ENCODE measurements around the gene NKAPL. TPM values are rescaled to one million over a fixed set of nuclear protein-coding genes. Genes with fewer than 3 reads are reported as not detected.
"Not testable (repeated sequence)": the region's sequence is repeated elsewhere in the genome, so short reads cannot be mapped to it uniquely, and the experiment has no call there.

Gene NKAPL
- total RNA-seq, 1 experiment from 2014 or later: not detected

GRCh38 chr6:28303570-28303969, 44.5 kb downstream of the NKAPL start:
- ATAC-seq (no peak), DNase-seq (no peak)
- Histone ChIP-seq H3F3A (ENCODE audit: low read length, unreplicated experiment) (no peaks in the 10 kb centered on the region), H3K4me2 (ENCODE audit: low read length) (no peak overlapping the region), H3K9ac (ENCODE audit: low read length) (no peak overlapping the region), H3K27me3 (ENCODE audit: low read length) (no peaks in the 10 kb centered on the region), H4K20me1 (ENCODE audit: low read length) (no peaks in the 10 kb centered on the region), H3K4me3 (ENCODE audit: low read length) (no peak overlapping the region), H3K9me3 (ENCODE audit: low read length) (no peaks in the 10 kb centered on the region), H3K36me3 (ENCODE audit: low read depth, low read length) (0 out of 2 replicates have a peak, but pooled peaks cover 8% of the 10 kb centered on the region), H3K9me2 (replicated peaks; ENCODE audit: low read length) (no peaks in the 10 kb centered on the region), H3K79me2 (ENCODE audit: low read length) (no peaks in the 10 kb centered on the region), H3K27ac (ENCODE audit: low read length) (no peak overlapping the region), H3K4me1 (ENCODE audit: insufficient read depth, low read length) (no peaks in the 10 kb centered on the region), H2AFZ (ENCODE audit: low read length) (no peak overlapping the region)
- no TSS peak for BruUV-seq (replicated peaks)
- TF ChIP-seq EZH2phosphoT487 (IDR thresholded peaks at IDR 0.05; ENCODE audit: borderline replicate concordance, low read length) (no peak), CTCF (conservative IDR thresholded peaks at IDR 0.05; ENCODE audit: low read depth, low read length) (no peak), EZH2 (IDR thresholded peaks at IDR 0.05; ENCODE audit: low read length, unreplicated experiment) (no peak)
- intact Hi-C loops (cut with micrococcal nuclease): no loop called here
- CTCF ChIA-PET: no interaction called here
- POLR2A ChIA-PET (ENCODE audit: unreplicated experiment): no interaction called here

- not testable (repeated sequence) for BruUV-seq (replicated peaks)
Measured at GRCh38 chr6:28306363-28306762, 47.3 kb downstream of the NKAPL start.

More at GRCh38 chr6:28306363-28306762, 47.3 kb downstream of the NKAPL start:
- H3K4me3 ChIP-seq (ENCODE audit: low read length); H3K9me2 ChIP-seq (replicated peaks; ENCODE audit: low read length); H3K27ac ChIP-seq (ENCODE audit: low read length); H3K36me3 ChIP-seq (ENCODE audit: low read depth, low read length); H3K4me1 ChIP-seq (ENCODE audit: insufficient read depth, low read length); DNase-seq; H3K9me3 ChIP-seq (ENCODE audit: low read length); POLR2A ChIA-PET (ENCODE audit: unreplicated experiment); H2AFZ ChIP-seq (ENCODE audit: low read length); H3K4me2 ChIP-seq (ENCODE audit: low read length); ATAC-seq; intact Hi-C loops (cut with micrococcal nuclease); H3K79me2 ChIP-seq (ENCODE audit: low read length); H4K20me1 ChIP-seq (ENCODE audit: low read length); H3K9ac ChIP-seq (ENCODE audit: low read length); H3F3A ChIP-seq (ENCODE audit: low read length, unreplicated experiment); H3K27me3 ChIP-seq (ENCODE audit: low read length); CTCF ChIA-PET: not testable (repeated sequence)

Other genes with a start within 250 kb of the NKAPL start
- 8.9 and 12.1 TPM in 2 replicates for gene ZNF165, start 178.7 kb upstream of the NKAPL start, total RNA-seq (2014; rRNA removed)
- gene ZSCAN16, start 134.7 kb upstream of the NKAPL start, total RNA-seq (2014; rRNA removed): 4.5 and 8.1 TPM in 2 replicates
- gene ZKSCAN8, start 117.4 kb upstream of the NKAPL start, total RNA-seq (2014; rRNA removed): 10.3 and 12.0 TPM in 2 replicates
- 10.8 and 11.7 TPM in 2 replicates for gene ZSCAN9, start 34.0 kb upstream of the NKAPL start, total RNA-seq (2014; rRNA removed)
- 2.3 and 3.7 TPM in 2 replicates for gene ZKSCAN4, start 7.0 kb upstream of the NKAPL start, total RNA-seq (2014; rRNA removed)
- 10.8 and 12.3 TPM in 2 replicates for gene ZSCAN26, start 7.8 kb downstream of the NKAPL start, total RNA-seq (2014; rRNA removed)
- 6.2 and 9.0 TPM in 2 replicates for gene PGBD1, start 22.3 kb downstream of the NKAPL start, total RNA-seq (2014; rRNA removed)
- 10.7 and 16.9 TPM in 2 replicates for gene ZSCAN31, start 76.9 kb downstream of the NKAPL start, total RNA-seq (2014; rRNA removed)
- gene ZKSCAN3, start 90.7 kb downstream of the NKAPL start, total RNA-seq (2014; rRNA removed): 1.9 and 2.3 TPM in 2 replicates
- 0.58 and 0.95 TPM in 2 replicates for gene ZSCAN12, start 140.4 kb downstream of the NKAPL start, total RNA-seq (2014; rRNA removed)
- 2.2 and 3.4 TPM in 2 replicates for gene ZSCAN23, start 184.2 kb downstream of the NKAPL start, total RNA-seq (2014; rRNA removed)

All from PC-3 (cell line).